ENCODE data around the gene KIRREL3.

KIRREL3 gene

GRCh38 chr11:126630893-126631798 lies 369.4 kb downstream of the KIRREL3 start:
- H3K27ac ChIP-seq: no peak overlapping the region
- H3K4me3 ChIP-seq (IDR thresholded peaks at IDR 0.05; ENCODE audit: insufficient read depth, low read depth, low read length): no peak overlapping the region
- H3K4me2 ChIP-seq: no peak overlapping the region
- H3K27me3 ChIP-seq (ENCODE audit: insufficient read depth, low read depth): no peaks in the 10 kb centered on the region
- H3K4me1 ChIP-seq (ENCODE audit: low read depth, poor library complexity, severe bottlenecking): no peaks in the 10 kb centered on the region
- H2AFZ ChIP-seq (ENCODE audit: low read depth): no peak overlapping the region
- H3K9ac ChIP-seq: no peak overlapping the region
- H3K36me3 ChIP-seq (ENCODE audit: insufficient read depth): no peaks in the 10 kb centered on the region
- TF ChIP-seq, protein P1, sequence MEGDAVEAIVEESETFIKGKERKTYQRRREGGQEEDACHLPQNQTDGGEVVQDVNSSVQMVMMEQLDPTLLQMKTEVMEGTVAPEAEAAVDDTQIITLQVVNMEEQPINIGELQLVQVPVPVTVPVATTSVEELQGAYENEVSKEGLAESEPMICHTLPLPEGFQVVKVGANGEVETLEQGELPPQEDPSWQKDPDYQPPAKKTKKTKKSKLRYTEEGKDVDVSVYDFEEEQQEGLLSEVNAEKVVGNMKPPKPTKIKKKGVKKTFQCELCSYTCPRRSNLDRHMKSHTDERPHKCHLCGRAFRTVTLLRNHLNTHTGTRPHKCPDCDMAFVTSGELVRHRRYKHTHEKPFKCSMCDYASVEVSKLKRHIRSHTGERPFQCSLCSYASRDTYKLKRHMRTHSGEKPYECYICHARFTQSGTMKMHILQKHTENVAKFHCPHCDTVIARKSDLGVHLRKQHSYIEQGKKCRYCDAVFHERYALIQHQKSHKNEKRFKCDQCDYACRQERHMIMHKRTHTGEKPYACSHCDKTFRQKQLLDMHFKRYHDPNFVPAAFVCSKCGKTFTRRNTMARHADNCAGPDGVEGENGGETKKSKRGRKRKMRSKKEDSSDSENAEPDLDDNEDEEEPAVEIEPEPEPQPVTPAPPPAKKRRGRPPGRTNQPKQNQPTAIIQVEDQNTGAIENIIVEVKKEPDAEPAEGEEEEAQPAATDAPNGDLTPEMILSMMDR (conservative IDR thresholded peaks at IDR 0.05; ENCODE audit: low read depth, low read length): no peak
- H3K79me2 ChIP-seq (ENCODE audit: insufficient read depth, low read depth): no peaks in the 10 kb centered on the region
- H4K20me1 ChIP-seq (ENCODE audit: insufficient read depth): no peaks in the 10 kb centered on the region

DNA sequence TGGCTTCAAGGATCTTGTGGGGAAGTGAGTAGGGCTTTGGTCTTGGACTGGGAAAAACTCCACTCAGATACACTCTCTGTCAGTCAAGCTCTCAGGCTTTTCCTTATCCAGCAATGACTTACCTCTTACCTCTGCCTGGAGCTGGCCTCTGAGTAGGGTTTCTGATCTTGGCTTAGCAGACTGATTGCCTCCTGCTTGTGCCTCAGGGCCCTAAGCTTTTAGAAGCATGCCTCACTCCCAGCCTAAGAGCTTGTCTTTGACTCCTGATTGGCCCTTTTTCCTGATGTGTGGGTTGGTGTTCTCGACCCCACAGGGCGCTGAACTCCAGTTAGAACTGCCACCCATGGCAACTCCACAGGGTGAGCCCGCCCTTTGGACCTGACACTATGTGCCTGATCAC lies 370.1 kb downstream of the KIRREL3 start:
- Histone ChIP-seq H3K36me3 (ENCODE audit: insufficient read depth) (no peaks in the 10 kb centered on the region), H4K20me1 (ENCODE audit: insufficient read depth) (no peaks in the 10 kb centered on the region), H3K4me2 (no peak overlapping the region), H3K27me3 (ENCODE audit: insufficient read depth, low read depth) (no peaks in the 10 kb centered on the region), H2AFZ (ENCODE audit: low read depth) (no peak overlapping the region), H3K4me1 (ENCODE audit: low read depth, poor library complexity, severe bottlenecking) (no peaks in the 10 kb centered on the region), H3K9ac (no peak overlapping the region), H3K27ac (no peak overlapping the region), H3K4me3 (IDR thresholded peaks at IDR 0.05; ENCODE audit: insufficient read depth, low read depth, low read length) (no peak overlapping the region), H3K79me2 (ENCODE audit: insufficient read depth, low read depth) (no peaks in the 10 kb centered on the region)
- TF ChIP-seq, protein P1 (conservative IDR thresholded peaks at IDR 0.05; ENCODE audit: low read depth, low read length): no peak

DNA sequence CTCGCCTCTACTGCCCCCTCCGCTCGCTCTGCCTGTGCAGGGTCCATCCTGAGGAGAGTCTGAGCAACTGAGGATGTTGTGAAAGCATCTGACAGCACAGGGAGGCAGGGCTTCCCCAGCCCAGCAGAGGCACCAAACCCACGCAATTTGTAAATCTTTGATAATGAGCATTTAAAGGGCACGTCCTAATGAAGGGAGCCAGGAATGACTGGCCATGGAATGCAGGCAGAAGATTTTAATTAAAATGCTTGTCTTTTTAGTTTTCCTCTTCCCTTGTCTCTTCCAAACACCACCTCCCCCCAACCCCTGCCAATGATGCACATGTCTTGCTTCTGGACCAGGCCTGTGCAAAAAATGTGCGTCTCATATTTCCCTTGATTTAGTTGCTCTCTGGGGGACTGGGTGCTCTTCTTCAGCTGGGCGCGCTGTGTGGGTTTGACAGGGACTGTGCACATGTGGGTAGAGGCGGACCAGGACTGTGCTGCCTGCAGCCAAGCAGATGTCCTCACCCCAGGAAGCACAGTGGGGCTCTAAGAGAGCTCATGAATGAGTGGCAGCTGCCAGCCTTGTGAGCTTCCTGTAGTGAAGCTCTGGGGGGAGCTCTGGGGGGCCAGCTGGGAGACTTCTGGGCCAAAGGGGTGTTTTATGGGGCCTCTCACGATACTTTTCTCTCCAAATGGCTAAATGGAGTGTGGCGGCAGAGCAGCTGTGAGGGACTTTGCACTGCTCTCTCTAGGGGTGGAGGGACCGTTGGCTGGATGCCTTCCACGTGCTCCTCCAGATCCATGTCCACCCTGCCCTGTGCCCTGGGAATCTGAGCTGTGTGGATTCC lies 371.6 kb downstream of the KIRREL3 start:
- Histone ChIP-seq H3K79me2 (ENCODE audit: insufficient read depth, low read depth) (no peaks in the 10 kb centered on the region), H3K4me3 (IDR thresholded peaks at IDR 0.05; ENCODE audit: insufficient read depth, low read depth, low read length) (no peak overlapping the region), H3K27me3 (ENCODE audit: insufficient read depth, low read depth) (no peaks in the 10 kb centered on the region), H3K4me2 (no peak overlapping the region), H3K4me1 (ENCODE audit: low read depth, poor library complexity, severe bottlenecking) (no peaks in the 10 kb centered on the region), H4K20me1 (ENCODE audit: insufficient read depth) (no peaks in the 10 kb centered on the region), H3K36me3 (ENCODE audit: insufficient read depth) (no peaks in the 10 kb centered on the region), H2AFZ (ENCODE audit: low read depth) (no peak overlapping the region), H3K27ac (no peak overlapping the region), H3K9ac (no peak overlapping the region)
- TF ChIP-seq, protein P1 (conservative IDR thresholded peaks at IDR 0.05; ENCODE audit: low read depth, low read length): no peak

DNA sequence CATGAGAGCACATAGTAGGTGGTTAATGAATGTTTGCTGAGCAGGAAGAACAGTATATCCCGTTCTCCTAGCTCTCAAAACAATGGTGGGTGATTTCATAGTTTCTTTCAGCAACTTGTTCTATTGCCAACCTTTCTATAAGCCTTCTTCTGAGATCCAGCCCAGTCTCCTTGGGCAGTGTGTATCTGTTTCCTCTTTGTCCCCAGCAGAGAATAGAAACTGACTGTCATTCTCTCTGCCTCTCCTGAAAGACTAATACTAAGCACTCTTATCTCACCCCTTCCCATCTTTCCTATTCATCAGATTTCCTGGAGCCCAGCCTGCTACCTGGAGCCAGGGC lies 372.1 kb downstream of the KIRREL3 start:
- Histone ChIP-seq H3K4me1 (ENCODE audit: low read depth, poor library complexity, severe bottlenecking) (no peaks in the 10 kb centered on the region), H3K27me3 (ENCODE audit: insufficient read depth, low read depth) (no peaks in the 10 kb centered on the region), H3K79me2 (ENCODE audit: insufficient read depth, low read depth) (no peaks in the 10 kb centered on the region), H2AFZ (ENCODE audit: low read depth) (no peak overlapping the region), H3K27ac (no peak overlapping the region), H4K20me1 (ENCODE audit: insufficient read depth) (no peaks in the 10 kb centered on the region), H3K4me2 (no peak overlapping the region), H3K4me3 (IDR thresholded peaks at IDR 0.05; ENCODE audit: insufficient read depth, low read depth, low read length) (no peak overlapping the region), H3K9ac (no peak overlapping the region), H3K36me3 (ENCODE audit: insufficient read depth) (no peaks in the 10 kb centered on the region)
- TF ChIP-seq, protein P1 (conservative IDR thresholded peaks at IDR 0.05; ENCODE audit: low read depth, low read length): no peak
